H1 (cell line): Measurements from ENCODE around the gene RBM34. TPM values are rescaled to one million over a fixed set of nuclear protein-coding genes. Genes with fewer than 3 reads are reported as not detected.

Source experiments
- CTCF ChIA-PET: fragments of 300-600 bp; sonication (Branson Sonifier 250); formaldehyde crosslinking; loops from one replicate; lab custom pipeline; 2021; ENCODE audit not compliant: partially characterized antibody; lab: Charles Lee
- POLR2A ChIA-PET: fragments of 300-600 bp; sonication (Branson Sonifier 250); formaldehyde crosslinking; loops from one replicate; lab custom pipeline; 2021; ENCODE audit warnings: inconsistent platforms; ENCODE audit not compliant: partially characterized antibody; lab: Charles Lee
- DNase-seq, 2 experiments: peaks; one replicate each; pipeline versions ENCODE4 v3.0.0 to v3.0.0-alpha.2; 2010 to 2022; ENCODE audit warnings: low spot score in 2 of 2, low read depth in 1 of 2, mixed read lengths in 1 of 2
- FAIRE-seq: peaks from 2 replicates; lab custom pipeline; 2011; peaks lifted over from hg19 to GRCh38; lab: Jason Lieb, UNC
- H2AFZ ChIP-seq: 2 replicates; pipeline ENCODE4 v1.8.1; 2012; ENCODE audit warnings: low read length, inconsistent platforms
- H2AK5ac ChIP-seq: 2 replicates; pipeline ENCODE4 v1.6.1; 2013; ENCODE audit warnings: low read depth, low read length
- H2BK120ac ChIP-seq: replicated peaks from 2 replicates; pipeline ENCODE3; 2013; ENCODE audit warnings: low read depth, low read length, inconsistent platforms
- H2BK12ac ChIP-seq: 2 replicates; pipeline ENCODE4 v1.6.1; 2013; ENCODE audit warnings: low read depth, low read length
- H2BK15ac ChIP-seq: 2 replicates; pipeline ENCODE4 v1.6.1; 2013; ENCODE audit warnings: low read length
- H2BK20ac ChIP-seq: 2 replicates; pipeline ENCODE4 v1.6.1; 2013; ENCODE audit warnings: low read length
- H2BK5ac ChIP-seq: 2 replicates; pipeline ENCODE4 v1.6.1; 2013; ENCODE audit warnings: low read depth, low read length
- H3K14ac ChIP-seq: 2 replicates; pipeline ENCODE4 v1.6.1; 2013; ENCODE audit warnings: inconsistent platforms; ENCODE audit not compliant: insufficient read length
- H3K18ac ChIP-seq: 2 replicates; pipeline ENCODE4 v1.6.1; 2013; ENCODE audit warnings: low read length; ENCODE audit errors: extremely low read depth
- H3K23ac ChIP-seq: 2 replicates; pipeline ENCODE4 v1.6.1; 2013; ENCODE audit warnings: inconsistent platforms; ENCODE audit not compliant: insufficient read length
- H3K23me2 ChIP-seq: 2 replicates; pipeline ENCODE4 v1.6.1; 2013; ENCODE audit warnings: low read depth, low read length
- H3K27ac ChIP-seq: 2 replicates; pipeline ENCODE4 v1.6.1; 2011; ENCODE audit warnings: low read depth, low read length, inconsistent platforms
- H3K27me3 ChIP-seq, 4 experiments: replicated peaks in 1 of 4; 1 replicate in 1 of 4; 2 replicates in 3 of 4; pipeline versions ENCODE4 v1.6.1 to v1.8.1; 2011 to 2013; ENCODE audit warnings: low read length in 3 of 4, mild to moderate bottlenecking in 3 of 4, inconsistent platforms in 2 of 4, mixed read lengths in 2 of 4, moderate library complexity in 1 of 4; ENCODE audit not compliant: control insufficient read depth in 3 of 4, insufficient read depth in 3 of 4; ENCODE audit errors: extremely low read depth in 1 of 4
- H3K36me3 ChIP-seq, 4 experiments: 2 replicates each; pipeline versions ENCODE4 v1.6.1 to v1.8.1; 2011 to 2013; ENCODE audit warnings: mild to moderate bottlenecking in 4 of 4, low read length in 3 of 4, moderate library complexity in 2 of 4, control low read depth in 1 of 4, inconsistent platforms in 1 of 4; ENCODE audit not compliant: insufficient read depth in 4 of 4, control insufficient read depth in 2 of 4
- H3K4ac ChIP-seq: replicated peaks from 2 replicates; pipeline ENCODE3; 2013; ENCODE audit warnings: low read length, low read depth, mixed read lengths, inconsistent platforms; ENCODE audit not compliant: insufficient read length
- H3K4me1 ChIP-seq, 4 experiments: replicated peaks in 1 of 4; 1 replicate in 1 of 4; 2 replicates in 3 of 4; pipeline versions ENCODE4 v1.6.1 to v1.8.1; 2011 to 2013; ENCODE audit warnings: low read length in 3 of 4, inconsistent platforms in 2 of 4, mixed read lengths in 1 of 4; ENCODE audit not compliant: insufficient read depth in 4 of 4, control insufficient read depth in 3 of 4
- H3K4me2 ChIP-seq, 2 experiments: 2 replicates each; pipeline versions ENCODE4 v1.6.1 to v1.8.1; 2011 to 2013; ENCODE audit warnings: low read depth in 2 of 2, low read length in 2 of 2, control low read depth in 1 of 2, inconsistent platforms in 1 of 2, mild to moderate bottlenecking in 1 of 2; ENCODE audit not compliant: insufficient read depth in 1 of 2
- H3K4me3 ChIP-seq, 4 experiments: fragments of 200-600, 300-600 bp in 1 of 4; sonication (generic), shearing (Covaris generic), sonication (Bioruptor Twin) in 1 of 4; 2 replicates each; pipeline versions ENCODE4 v1.5.1 to v1.8.1; 2011 to 2016; ENCODE audit warnings: low read length in 4 of 4, low read depth in 3 of 4, control low read depth in 2 of 4, inconsistent platforms in 2 of 4, mild to moderate bottlenecking in 2 of 4, mixed read lengths in 1 of 4, moderate library complexity in 1 of 4; ENCODE audit not compliant: insufficient read depth in 2 of 4; ENCODE audit errors: extremely low read depth in 1 of 4
- H3K56ac ChIP-seq: replicated peaks from 2 replicates; pipeline ENCODE3; 2013; ENCODE audit warnings: low read depth, mild to moderate bottlenecking, mixed read lengths, low read length, inconsistent platforms; ENCODE audit not compliant: insufficient read length
- H3K79me1 ChIP-seq: 2 replicates; pipeline ENCODE4 v1.6.1; 2013; ENCODE audit warnings: low read depth, low read length, control low read depth
- H3K79me2 ChIP-seq, 2 experiments: 2 replicates each; pipeline versions ENCODE4 v1.6.1 to v1.8.1; 2012 to 2013; ENCODE audit warnings: low read length in 2 of 2, mild to moderate bottlenecking in 2 of 2, inconsistent platforms in 1 of 2; ENCODE audit not compliant: insufficient read depth in 2 of 2, control insufficient read depth in 1 of 2
- H3K9ac ChIP-seq, 4 experiments: replicated peaks in 1 of 4; 1 replicate in 1 of 4; 2 replicates in 3 of 4; pipeline versions ENCODE4 v1.6.1 to v1.8.1; 2011 to 2013; ENCODE audit warnings: low read depth in 3 of 4, low read length in 3 of 4, control low read depth in 2 of 4, mild to moderate bottlenecking in 2 of 4, moderate library complexity in 2 of 4, inconsistent platforms in 1 of 4; ENCODE audit errors: extremely low read depth in 1 of 4
- H3K9me3 ChIP-seq, 2 experiments: 2 replicates each; pipeline versions ENCODE4 v1.6.1 to v1.8.1; 2012 to 2013; ENCODE audit warnings: mild to moderate bottlenecking in 2 of 2, moderate library complexity in 2 of 2, control low read depth in 1 of 2, inconsistent platforms in 1 of 2, low read depth in 1 of 2, low read length in 1 of 2, mixed read lengths in 1 of 2; ENCODE audit not compliant: insufficient read depth in 2 of 2
- H4K20me1 ChIP-seq, 2 experiments: replicated peaks in 1 of 2; 2 replicates each; pipeline versions ENCODE3 to v1.8.1; 2011 to 2013; ENCODE audit warnings: inconsistent platforms in 2 of 2, low read length in 2 of 2, mild to moderate bottlenecking in 1 of 2; ENCODE audit not compliant: insufficient read depth in 2 of 2, control insufficient read depth in 1 of 2
- H4K5ac ChIP-seq: 2 replicates; pipeline ENCODE4 v1.6.1; 2013; ENCODE audit warnings: low read length, low read depth, mixed read lengths, inconsistent platforms; ENCODE audit not compliant: insufficient read length
- H4K8ac ChIP-seq: 2 replicates; pipeline ENCODE4 v1.8.0; 2013; ENCODE audit warnings: mild to moderate bottlenecking, moderate library complexity, low read length, inconsistent platforms; ENCODE audit not compliant: insufficient read depth; ENCODE audit errors: extremely low read depth
- H4K91ac ChIP-seq: replicated peaks from 2 replicates; pipeline ENCODE3; 2013; ENCODE audit warnings: low read length, mixed read lengths, inconsistent platforms; ENCODE audit not compliant: insufficient read length
- BRCA1 ChIP-seq: IDR thresholded peaks from 2 replicates; pipeline ENCODE4 v1.6.1; 2012; ENCODE audit warnings: low read depth, low read length, improper control_type of control experiment
- POLR2A ChIP-seq, 2 experiments: IDR thresholded peaks; 1 replicate in 1 of 2; 2 replicates in 1 of 2; pipeline ENCODE4 v1.6.1; 2011; ENCODE audit warnings: low read depth in 2 of 2, low read length in 2 of 2, mild to moderate bottlenecking in 2 of 2; ENCODE audit errors: control extremely low read depth in 1 of 2
- WGBS, 2 experiments: shearing (Covaris generic) in 1 of 2; methylation state at CpG; one replicate each; pipeline versions ENCODE4 v1.1.6 to v1.1.7; 2013 to 2015; ENCODE audit warnings: low lambda C conversion rate in 2 of 2, mixed read lengths in 2 of 2, inconsistent platforms in 1 of 2, low coverage in 1 of 2, missing lambda C conversion rate in 1 of 2; ENCODE audit not compliant: insufficient replicate concordance in 2 of 2, insufficient coverage in 1 of 2, insufficient read length in 1 of 2; ENCODE audit errors: extremely low coverage in 1 of 2, missing lambda C conversion rate in 1 of 2; 5-methylcytosine and 5-hydroxymethylcytosine counted together
- polyA plus RNA-seq, 7 experiments: library from polyadenylated mRNA; depleted of rRNA in 3 of 7; stranded (reverse) in 5 of 7; unstranded in 2 of 7; fragments of >200 nt in 5 of 7; fragments of 200-250 nt in 2 of 7; gene quantifications; 1 replicate in 5 of 7; 2 replicates in 1 of 7; 4 replicates in 1 of 7; pipeline versions ENCODE4 v1.2.1 to v1.2.3, GENCODE V29; 2011 to 2013; ENCODE audit warnings: missing spikeins in 2 of 7, mixed read lengths in 2 of 7
- total RNA-seq: library from RNA; stranded (reverse); fragmentation: NEBNext Ultra II Directional; extraction: Animal tissue kit (Norgen Biotek cat#: 25700); gene quantifications from 2 replicates; pipeline ENCODE4 v1.2.1, GENCODE V29; 2021

Gene RBM34
- total and polyA plus RNA-seq, 2 of the 8 experiments (the other 6 are each of a cell fraction or from before 2014, with no cell fraction given) = 18.8 to 108 TPM

DNA sequence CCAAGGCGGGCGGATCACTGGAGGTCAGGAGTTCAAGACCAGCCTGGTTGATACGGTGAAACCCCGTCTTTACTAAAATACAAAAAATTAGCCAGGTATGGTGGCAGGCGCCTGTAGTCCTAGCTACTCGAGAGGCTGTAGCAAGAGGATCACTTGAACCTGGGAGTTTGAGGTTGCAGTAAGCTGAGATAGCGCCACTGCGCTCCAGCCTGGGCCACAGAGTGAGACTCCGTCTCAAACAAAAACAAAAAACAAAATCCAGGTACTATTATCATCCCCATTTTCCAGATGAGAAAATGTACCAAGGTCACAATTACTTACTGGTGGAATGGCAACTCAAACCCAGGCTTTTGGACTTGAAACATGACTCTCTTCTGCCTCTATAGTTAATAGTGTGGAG, 36.9 kb downstream of the RBM34 start:
- H2AFZ ChIP-seq = no peak overlapping the region
- POLR2A ChIA-PET = interaction anchor here (0.6 to 7.1 kb wide), 5 partner anchors 10 to 717 kb away, joined by 3 to 83 read pairs (median 4); no protein-coding TSS in a partner anchor
- H3K79me2 ChIP-seq = peaks cover 46 to 92% of the 10 kb centered on the region in 2 experiments
- H3K36me3 ChIP-seq = peaks cover 0 to 57% (median 25%) of the 10 kb centered on the region in 4 experiments; a peak in 7 of 8 replicates
- H3K4ac ChIP-seq = no peak overlapping the region
- H3K56ac ChIP-seq = no peak overlapping the region
- no peak overlapping the region for H3K18ac ChIP-seq
- no peak overlapping the region for H3K14ac ChIP-seq
- H2BK15ac ChIP-seq = no peak overlapping the region
- H2BK5ac ChIP-seq = no peak overlapping the region
- H3K27me3 ChIP-seq = no peaks in the 10 kb centered on the region
- no peak overlapping the region for H4K91ac ChIP-seq
- H3K4me2 ChIP-seq = no peak overlapping the region
- CTCF ChIA-PET = interaction anchor here (0.6 kb wide), 1 partner anchor 77 kb away, joined by 3 read pairs; no protein-coding TSS in a partner anchor
- WGBS, 2 experiments = 92% methylated on average over 9 of the region's 9 CpGs; no CpG with 5 or more reads in 1 of the 2 experiments
- H3K9ac ChIP-seq = no peak overlapping the region
- no peaks in the 10 kb centered on the region for H3K9me3 ChIP-seq
- no peak overlapping the region for H4K5ac ChIP-seq
- peak in 1 of 2 experiments; percentile 20; a peak in 1 of 3 replicates for TF ChIP-seq POLR2A (IDR thresholded peaks at IDR 0.05; ENCODE audit: control extremely low read depth in 1 of 2, low read depth in 2 of 2, low read length in 2 of 2)
- TF ChIP-seq BRCA1 = no peak
- TF ChIP-seq, all 59 proteins: peak for 1
- H4K8ac ChIP-seq = no peak overlapping the region
- H3K27ac ChIP-seq = no peak overlapping the region
- H2BK12ac ChIP-seq = no peak overlapping the region
- no peak overlapping the region for H2AK5ac ChIP-seq
- peaks cover 6% of the 10 kb centered on the region; the same call in 1 of the 2 replicates for H3K23me2 ChIP-seq
- peaks cover 0 to 3% (median 1%) of the 10 kb centered on the region in 4 experiments; a peak in 3 of 7 replicates for H3K4me1 ChIP-seq
- H2BK20ac ChIP-seq = no peak overlapping the region
- no peak overlapping the region for H3K4me3 ChIP-seq
- H3K79me1 ChIP-seq = no peaks in the 10 kb centered on the region
- H2BK120ac ChIP-seq = no peak overlapping the region
- DNase-seq (peak in 1 of 2 experiments; percentile 27), FAIRE-seq (no peak)
- peaks cover 22 to 29% of the 10 kb centered on the region in 2 experiments for H4K20me1 ChIP-seq
- H3K23ac ChIP-seq = no peak overlapping the region
